ENCODE data around the gene GPER1. TPM values are rescaled to one million over a fixed set of nuclear protein-coding genes. Genes with fewer than 3 reads are reported as not detected.

The GPER1 gene
- total RNA-seq, 1 experiment from 2014 or later: 1.2 TPM

DNA sequence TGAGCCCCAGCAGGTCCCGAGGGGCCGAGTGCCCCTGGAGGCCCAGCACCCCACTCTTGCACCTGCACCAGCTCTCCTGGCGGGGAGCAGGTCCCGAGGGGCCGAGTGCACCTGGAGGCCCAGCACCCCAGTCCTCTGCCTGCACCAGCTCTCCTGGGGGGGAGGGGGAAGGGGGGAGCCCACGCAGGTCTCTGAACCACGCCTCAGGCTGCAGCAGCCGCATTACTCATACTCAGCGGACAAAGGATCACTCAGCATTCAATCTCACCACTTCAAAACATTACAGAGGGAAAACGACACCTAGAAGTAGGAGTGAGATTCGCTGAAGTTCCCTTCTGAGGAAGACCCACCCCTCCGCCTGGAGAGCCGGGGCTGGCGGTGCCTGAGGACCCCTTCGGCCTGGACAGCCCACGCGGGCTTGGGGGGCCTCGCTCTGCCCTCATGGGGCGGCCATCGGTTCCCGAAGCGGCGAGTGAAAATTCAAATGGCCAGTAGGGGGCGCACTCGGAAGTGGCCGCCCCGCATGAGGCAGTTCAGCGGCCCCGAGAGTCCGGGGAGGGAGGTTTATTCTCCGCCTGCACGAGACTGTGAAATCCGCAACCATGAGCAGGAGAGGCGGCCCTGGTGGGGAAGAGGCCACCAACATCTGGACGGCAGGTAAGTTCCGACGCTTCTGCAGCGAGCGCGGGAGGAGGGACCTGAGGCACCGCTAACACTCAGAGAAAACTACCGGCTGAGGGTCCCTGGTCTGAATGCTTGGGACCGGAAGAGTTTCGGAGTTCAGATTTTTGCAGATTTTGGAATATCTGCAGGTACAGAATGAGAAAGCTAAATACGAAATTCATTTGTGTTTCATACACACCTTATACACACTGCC lies 1.1 kb upstream of the GPER1 start:
- peak overlapping the region; percentile 62 for H3K9ac ChIP-seq (ENCODE audit: low read length)
- no peaks in the 10 kb centered on the region for H3K27me3 ChIP-seq (ENCODE audit: insufficient read depth, low read length)
- no peaks in the 10 kb centered on the region for H3K36me3 ChIP-seq (ENCODE audit: control insufficient read depth in 1 of 2, insufficient read depth in 2 of 2, low read length in 2 of 2)
- no peak overlapping the region for H2AFZ ChIP-seq (ENCODE audit: low read depth, low read length, poor library complexity, severe bottlenecking)
- H4K20me1 ChIP-seq (ENCODE audit: insufficient read depth): no peaks in the 10 kb centered on the region; the same call in 1 of the 2 replicates
- BruUV-seq (replicated peaks): no TSS peak
- ChIA-PET RAD21 (ENCODE audit: low non-redundant PET in 1 of 2, low total read pairs in 2 of 2, uncharacterized antibody in 2 of 2, unreplicated experiment in 2 of 2) (interaction anchor here in 1 of 2 experiments (0.6 kb wide), 1 partner anchor 29 kb away, joined by 3 read pairs; no protein-coding TSS in a partner anchor), CTCF (interaction anchor here (0.6 to 1.6 kb wide), 6 partner anchors 21 to 97 kb away, joined by 3 to 6 read pairs (median 4); partner anchors contain the start of gene GPR146), POLR2A (no interaction called here)
- peak overlapping the region; percentile 82 for H3K4me2 ChIP-seq (ENCODE audit: low read length)
- peak; percentile 85 for ATAC-seq
- H3K4me3 ChIP-seq (replicated peaks in 1 of 2; ENCODE audit: low read depth in 1 of 2, low read length in 2 of 2): peak overlapping the region; percentile 36 to 50
- TF ChIP-seq ZBTB33 (IDR thresholded peaks at IDR 0.05; ENCODE audit: extremely low read depth, insufficient replicate concordance, low read length) (no peak), MAX (IDR thresholded peaks at IDR 0.05) (peak; percentile 70; the same call in 1 of the 2 replicates), POLR2A (IDR thresholded peaks at IDR 0.05; ENCODE audit: borderline replicate concordance, extremely low read depth, insufficient read depth, insufficient read length) (no peak), ELF1 (IDR thresholded peaks at IDR 0.05; ENCODE audit: borderline replicate concordance, low read depth) (no peak), EZH2 (IDR thresholded peaks at IDR 0.05) (no peak), RAD21 (IDR thresholded peaks at IDR 0.05; ENCODE audit: low read depth) (peak; percentile 60), YY1 (IDR thresholded peaks at IDR 0.05; ENCODE audit: extremely low read depth, insufficient replicate concordance, low read depth, low read length) (peak; percentile 41), SIN3A (IDR thresholded peaks at IDR 0.05; ENCODE audit: low read depth) (no peak)
- TF ChIP-seq, protein P1, sequence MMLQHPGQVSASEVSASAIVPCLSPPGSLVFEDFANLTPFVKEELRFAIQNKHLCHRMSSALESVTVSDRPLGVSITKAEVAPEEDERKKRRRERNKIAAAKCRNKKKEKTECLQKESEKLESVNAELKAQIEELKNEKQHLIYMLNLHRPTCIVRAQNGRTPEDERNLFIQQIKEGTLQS (IDR thresholded peaks at IDR 0.05): no peak
- TF ChIP-seq, protein P2, sequence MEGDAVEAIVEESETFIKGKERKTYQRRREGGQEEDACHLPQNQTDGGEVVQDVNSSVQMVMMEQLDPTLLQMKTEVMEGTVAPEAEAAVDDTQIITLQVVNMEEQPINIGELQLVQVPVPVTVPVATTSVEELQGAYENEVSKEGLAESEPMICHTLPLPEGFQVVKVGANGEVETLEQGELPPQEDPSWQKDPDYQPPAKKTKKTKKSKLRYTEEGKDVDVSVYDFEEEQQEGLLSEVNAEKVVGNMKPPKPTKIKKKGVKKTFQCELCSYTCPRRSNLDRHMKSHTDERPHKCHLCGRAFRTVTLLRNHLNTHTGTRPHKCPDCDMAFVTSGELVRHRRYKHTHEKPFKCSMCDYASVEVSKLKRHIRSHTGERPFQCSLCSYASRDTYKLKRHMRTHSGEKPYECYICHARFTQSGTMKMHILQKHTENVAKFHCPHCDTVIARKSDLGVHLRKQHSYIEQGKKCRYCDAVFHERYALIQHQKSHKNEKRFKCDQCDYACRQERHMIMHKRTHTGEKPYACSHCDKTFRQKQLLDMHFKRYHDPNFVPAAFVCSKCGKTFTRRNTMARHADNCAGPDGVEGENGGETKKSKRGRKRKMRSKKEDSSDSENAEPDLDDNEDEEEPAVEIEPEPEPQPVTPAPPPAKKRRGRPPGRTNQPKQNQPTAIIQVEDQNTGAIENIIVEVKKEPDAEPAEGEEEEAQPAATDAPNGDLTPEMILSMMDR (IDR thresholded peaks at IDR 0.05 in 2 of 3, conservative IDR thresholded peaks at IDR 0.05 in 1 of 3; ENCODE audit: borderline replicate concordance in 1 of 3, insufficient read depth in 1 of 3, low read depth in 2 of 3, low read length in 2 of 3): peak; percentile 76 to 91 (median 87)
- TF ChIP-seq, protein P3, sequence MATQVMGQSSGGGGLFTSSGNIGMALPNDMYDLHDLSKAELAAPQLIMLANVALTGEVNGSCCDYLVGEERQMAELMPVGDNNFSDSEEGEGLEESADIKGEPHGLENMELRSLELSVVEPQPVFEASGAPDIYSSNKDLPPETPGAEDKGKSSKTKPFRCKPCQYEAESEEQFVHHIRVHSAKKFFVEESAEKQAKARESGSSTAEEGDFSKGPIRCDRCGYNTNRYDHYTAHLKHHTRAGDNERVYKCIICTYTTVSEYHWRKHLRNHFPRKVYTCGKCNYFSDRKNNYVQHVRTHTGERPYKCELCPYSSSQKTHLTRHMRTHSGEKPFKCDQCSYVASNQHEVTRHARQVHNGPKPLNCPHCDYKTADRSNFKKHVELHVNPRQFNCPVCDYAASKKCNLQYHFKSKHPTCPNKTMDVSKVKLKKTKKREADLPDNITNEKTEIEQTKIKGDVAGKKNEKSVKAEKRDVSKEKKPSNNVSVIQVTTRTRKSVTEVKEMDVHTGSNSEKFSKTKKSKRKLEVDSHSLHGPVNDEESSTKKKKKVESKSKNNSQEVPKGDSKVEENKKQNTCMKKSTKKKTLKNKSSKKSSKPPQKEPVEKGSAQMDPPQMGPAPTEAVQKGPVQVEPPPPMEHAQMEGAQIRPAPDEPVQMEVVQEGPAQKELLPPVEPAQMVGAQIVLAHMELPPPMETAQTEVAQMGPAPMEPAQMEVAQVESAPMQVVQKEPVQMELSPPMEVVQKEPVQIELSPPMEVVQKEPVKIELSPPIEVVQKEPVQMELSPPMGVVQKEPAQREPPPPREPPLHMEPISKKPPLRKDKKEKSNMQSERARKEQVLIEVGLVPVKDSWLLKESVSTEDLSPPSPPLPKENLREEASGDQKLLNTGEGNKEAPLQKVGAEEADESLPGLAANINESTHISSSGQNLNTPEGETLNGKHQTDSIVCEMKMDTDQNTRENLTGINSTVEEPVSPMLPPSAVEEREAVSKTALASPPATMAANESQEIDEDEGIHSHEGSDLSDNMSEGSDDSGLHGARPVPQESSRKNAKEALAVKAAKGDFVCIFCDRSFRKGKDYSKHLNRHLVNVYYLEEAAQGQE (IDR thresholded peaks at IDR 0.05; ENCODE audit: low read depth): no peak
- H3K9me2 ChIP-seq (ENCODE audit: insufficient read depth): no peaks in the 10 kb centered on the region
- H3K4me1 ChIP-seq (ENCODE audit: control insufficient read depth in 1 of 2, insufficient read depth in 2 of 2, low read length in 2 of 2): peaks cover 26 to 33% of the 10 kb centered on the region in 2 experiments
- peak overlapping the region; percentile 49 for H3K27ac ChIP-seq (ENCODE audit: low read depth, low read length)
- DNase-seq (ENCODE audit: low read depth, low spot score): peak; percentile 34
- intact Hi-C loops (cut with micrococcal nuclease): loop anchor here (2.0 to 5.0 kb wide), 2 partner anchors 50 to 90 kb away; a partner anchor contains a TSS
- peaks cover 16% of the 10 kb centered on the region for H3K79me2 ChIP-seq (ENCODE audit: insufficient read depth, low read length)
- H3K9me3 ChIP-seq (ENCODE audit: control insufficient read depth in 1 of 2, insufficient read depth in 1 of 2, low read depth in 1 of 2, low read length in 2 of 2): no peaks in the 10 kb centered on the region
